Neural crest cell (in vitro differentiated cells): Measurements from ENCODE around the gene ZNF200. TPM values are rescaled to one million over a fixed set of nuclear protein-coding genes. Genes with fewer than 3 reads are reported as not detected.
"Not testable (repeated sequence)": the region's sequence is repeated elsewhere in the genome, so short reads cannot be mapped to it uniquely, and the experiment has no call there.

Experiments
- DNase-seq: peaks from one replicate; pipeline ENCODE4 v3.0.0; 2021; ENCODE audit warnings: low read depth, mixed read lengths, low spot score
- H3K27ac Mint-ChIP-seq: one replicate; pipeline ENCODE4 v1.8.0; 2021; ENCODE audit warnings: mild to moderate bottlenecking, mixed read lengths; ENCODE audit not compliant: unreplicated experiment
- H3K27me3 Mint-ChIP-seq: 2 replicates; pipeline ENCODE4 v1.8.0; 2021; ENCODE audit warnings: low read depth, mild to moderate bottlenecking, mixed read lengths
- H3K36me3 Mint-ChIP-seq: 2 replicates; pipeline ENCODE4 v1.8.0; 2021; ENCODE audit warnings: low read depth, mild to moderate bottlenecking, mixed read lengths
- H3K4me1 Mint-ChIP-seq: 2 replicates; pipeline ENCODE4 v1.8.0; 2021; ENCODE audit warnings: mixed read lengths
- H3K4me3 Mint-ChIP-seq: one replicate; pipeline ENCODE4 v1.8.0; 2021; ENCODE audit warnings: mild to moderate bottlenecking, mixed read lengths
- H3K9me3 Mint-ChIP-seq: 2 replicates; pipeline ENCODE4 v1.8.0; 2021; ENCODE audit warnings: mixed read lengths
- total RNA-seq: library from RNA; stranded (reverse); gene quantifications from 2 replicates; pipeline ENCODE4 v1.2.1, GENCODE V29; 2021
- TF ChIP-seq, protein P1 (sequence below): fragments of 200-600 bp; sonication (generic); conservative IDR thresholded peaks from 2 replicates; pipeline ENCODE4 v1.5.0; 2021; ENCODE audit warnings: antibody characterized with exemption, mild to moderate bottlenecking

The ZNF200 gene
- total RNA-seq, 1 donor from 2014 or later = 14.1 TPM

DNA sequence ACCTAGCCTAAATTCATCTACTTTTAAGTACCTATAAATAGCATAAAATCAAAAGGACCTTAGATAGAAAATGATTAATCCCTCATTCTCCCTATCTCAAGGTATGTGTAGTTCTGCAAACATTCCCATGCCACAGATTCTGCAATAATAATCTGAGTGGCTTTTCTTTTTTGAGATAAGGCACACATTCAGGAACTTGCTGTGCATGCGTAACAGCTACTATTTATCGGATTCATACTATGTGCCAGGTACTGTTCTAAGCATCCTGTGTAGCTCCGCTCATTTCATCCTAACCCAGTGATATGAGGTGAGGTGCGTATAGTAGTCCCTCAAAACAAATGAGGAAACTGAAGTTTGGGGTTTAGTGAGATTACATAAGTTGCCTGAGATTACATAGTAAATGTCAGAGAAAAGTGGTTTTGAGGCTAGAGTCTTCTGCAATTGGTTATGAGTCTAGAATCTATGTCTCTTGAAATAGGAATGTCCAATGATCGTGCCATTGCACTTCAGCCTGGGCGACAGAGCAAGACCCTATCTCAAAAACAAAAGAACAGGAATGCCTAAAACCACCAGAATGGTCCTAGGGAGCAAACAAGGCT, 46.4 kb upstream of the ZNF200 start:
- Mint-ChIP-seq H3K4me1 (peaks cover 27% of the 10 kb centered on the region), H3K9me3 (no peaks in the 10 kb centered on the region), H3K27ac (no peak overlapping the region), H3K27me3 (peaks cover 30% of the 10 kb centered on the region), H3K4me3 (peak overlapping the region; percentile 95), H3K36me3 (peaks cover 19% of the 10 kb centered on the region)
- TF ChIP-seq, protein P1, sequence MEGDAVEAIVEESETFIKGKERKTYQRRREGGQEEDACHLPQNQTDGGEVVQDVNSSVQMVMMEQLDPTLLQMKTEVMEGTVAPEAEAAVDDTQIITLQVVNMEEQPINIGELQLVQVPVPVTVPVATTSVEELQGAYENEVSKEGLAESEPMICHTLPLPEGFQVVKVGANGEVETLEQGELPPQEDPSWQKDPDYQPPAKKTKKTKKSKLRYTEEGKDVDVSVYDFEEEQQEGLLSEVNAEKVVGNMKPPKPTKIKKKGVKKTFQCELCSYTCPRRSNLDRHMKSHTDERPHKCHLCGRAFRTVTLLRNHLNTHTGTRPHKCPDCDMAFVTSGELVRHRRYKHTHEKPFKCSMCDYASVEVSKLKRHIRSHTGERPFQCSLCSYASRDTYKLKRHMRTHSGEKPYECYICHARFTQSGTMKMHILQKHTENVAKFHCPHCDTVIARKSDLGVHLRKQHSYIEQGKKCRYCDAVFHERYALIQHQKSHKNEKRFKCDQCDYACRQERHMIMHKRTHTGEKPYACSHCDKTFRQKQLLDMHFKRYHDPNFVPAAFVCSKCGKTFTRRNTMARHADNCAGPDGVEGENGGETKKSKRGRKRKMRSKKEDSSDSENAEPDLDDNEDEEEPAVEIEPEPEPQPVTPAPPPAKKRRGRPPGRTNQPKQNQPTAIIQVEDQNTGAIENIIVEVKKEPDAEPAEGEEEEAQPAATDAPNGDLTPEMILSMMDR = no peak
- no peak for DNase-seq

DNA sequence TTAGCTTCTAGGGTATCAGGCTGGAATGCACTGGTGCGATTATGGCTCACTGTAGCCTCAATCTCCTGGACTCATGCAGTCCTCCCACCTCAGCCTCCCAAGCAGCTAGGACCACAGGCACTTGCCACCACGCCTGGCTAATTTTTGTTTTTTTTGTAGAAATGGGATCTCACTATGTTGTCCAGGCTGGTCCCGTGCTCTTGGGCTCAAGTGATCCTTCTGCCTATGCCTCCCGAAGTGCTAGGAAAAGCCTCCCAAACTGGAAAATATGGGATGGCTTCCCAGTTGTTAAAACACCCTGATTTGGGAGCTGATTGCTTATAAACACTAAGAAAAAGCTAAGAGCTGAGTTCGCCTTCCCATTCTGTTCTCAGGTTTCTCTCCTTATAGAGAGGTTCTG, 41.7 kb upstream of the ZNF200 start:
- Mint-ChIP-seq H3K27me3 (peaks cover 44% of the 10 kb centered on the region), H3K36me3 (no peaks in the 10 kb centered on the region), H3K4me1 (peaks cover 12% of the 10 kb centered on the region), H3K27ac (no peak overlapping the region), H3K9me3 (peaks cover 5% of the 10 kb centered on the region), H3K4me3 (no peak overlapping the region)
- TF ChIP-seq, protein P1 = no peak
- DNase-seq = no peak

DNA sequence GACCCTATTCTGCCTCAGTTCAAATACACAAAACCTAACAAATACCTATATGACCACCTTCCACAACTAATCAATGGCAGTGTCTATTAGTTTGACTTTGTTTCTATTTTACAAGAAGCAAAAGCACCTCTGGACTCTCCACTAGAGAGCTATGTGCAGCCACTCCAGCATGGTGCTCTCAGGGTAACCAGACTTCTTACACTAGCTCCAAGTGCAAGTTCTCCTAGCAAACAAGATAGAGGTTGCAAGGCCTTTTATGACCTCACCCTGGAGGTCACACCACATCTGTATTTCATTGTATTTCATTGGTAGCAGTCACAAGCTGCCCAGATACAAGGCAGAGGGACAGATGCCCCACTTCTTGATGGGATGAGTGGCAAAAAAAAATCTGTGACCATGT, 40.0 kb upstream of the ZNF200 start:
- Mint-ChIP-seq H3K27me3 (peaks cover 41% of the 10 kb centered on the region), H3K36me3 (no peaks in the 10 kb centered on the region), H3K4me3 (no peak overlapping the region), H3K9me3 (peaks cover 5% of the 10 kb centered on the region), H3K4me1 (peaks cover 12% of the 10 kb centered on the region), H3K27ac (no peak overlapping the region)
- no peak for DNase-seq
- TF ChIP-seq, protein P1 = no peak

DNA sequence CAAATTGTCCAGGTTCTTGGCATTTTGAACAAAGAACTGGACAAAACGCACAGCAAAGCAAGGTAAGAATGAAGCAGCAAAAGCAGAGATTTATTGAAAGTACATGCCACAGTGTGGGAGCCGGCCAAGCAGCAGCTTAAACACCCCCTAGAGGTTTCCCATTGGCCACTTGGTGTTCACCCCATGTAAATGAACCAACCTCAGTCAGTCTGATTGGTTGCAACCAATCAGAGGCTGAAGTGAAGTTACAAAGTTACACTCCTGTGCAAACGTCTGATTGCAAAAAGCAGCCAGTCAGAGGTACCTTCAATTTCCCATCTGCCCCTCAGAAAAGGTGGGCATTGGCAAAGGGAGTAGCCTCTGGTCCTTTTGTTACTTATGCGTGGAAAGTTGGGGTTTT, 39.5 kb upstream of the ZNF200 start:
- DNase-seq = no peak
- H3K27ac Mint-ChIP-seq = no peak overlapping the region
- H3K36me3 Mint-ChIP-seq = no peaks in the 10 kb centered on the region
- H3K4me3 Mint-ChIP-seq = peak overlapping the region; percentile 15
- peaks cover 12% of the 10 kb centered on the region for H3K4me1 Mint-ChIP-seq
- H3K9me3 Mint-ChIP-seq = peaks cover 5% of the 10 kb centered on the region
- H3K27me3 Mint-ChIP-seq = peaks cover 40% of the 10 kb centered on the region
- TF ChIP-seq, protein P1 = no peak

DNA sequence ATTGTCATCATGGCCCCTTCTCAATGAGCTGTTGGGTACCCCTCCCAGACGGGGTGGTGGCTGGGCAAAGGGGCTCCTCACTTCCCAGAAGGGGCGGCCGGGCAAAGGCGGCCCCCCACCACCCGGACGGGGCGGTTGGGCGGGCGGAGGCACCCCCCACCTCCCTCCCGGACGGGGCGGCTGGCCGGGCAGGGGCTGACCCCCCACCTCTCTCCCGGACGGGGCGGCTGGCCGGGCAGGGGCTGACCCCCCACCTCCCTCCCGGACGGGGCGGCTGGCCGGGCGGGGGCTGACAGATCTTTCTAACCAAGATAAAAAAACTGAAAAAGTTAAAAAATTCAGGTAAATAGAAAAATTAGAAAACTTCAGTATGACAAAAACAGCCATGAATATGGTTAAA, 36.3 kb upstream of the ZNF200 start:
- H3K9me3 Mint-ChIP-seq, H3K4me3 Mint-ChIP-seq, DNase-seq, H3K36me3 Mint-ChIP-seq, H3K27ac Mint-ChIP-seq: not testable (repeated sequence)
- peaks cover 12% of the 10 kb centered on the region for H3K4me1 Mint-ChIP-seq
- H3K27me3 Mint-ChIP-seq = peaks cover 16% of the 10 kb centered on the region

DNA sequence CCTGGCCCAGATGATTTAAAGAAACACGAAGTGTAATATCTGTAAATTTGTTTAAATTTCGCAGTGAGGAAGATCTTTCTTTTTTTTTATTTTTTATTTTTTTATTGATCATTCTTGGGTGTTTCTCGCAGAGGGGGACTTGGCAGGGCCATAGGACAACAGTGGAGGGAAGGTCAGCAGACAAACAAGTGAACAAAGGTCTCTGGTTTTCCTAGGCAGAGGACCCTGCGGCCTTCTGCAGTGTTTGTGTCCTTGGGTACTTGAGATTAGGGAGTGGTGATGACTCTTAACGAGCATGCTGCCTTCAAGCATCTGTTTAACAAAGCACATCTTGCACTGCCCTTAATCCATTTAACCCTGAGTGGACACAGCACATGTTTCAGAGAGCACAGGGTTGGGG, 35.8 kb upstream of the ZNF200 start:
- DNase-seq, H3K27ac Mint-ChIP-seq, H3K9me3 Mint-ChIP-seq, H3K36me3 Mint-ChIP-seq, H3K4me3 Mint-ChIP-seq: not testable (repeated sequence)
- H3K4me1 Mint-ChIP-seq = peaks cover 12% of the 10 kb centered on the region
- H3K27me3 Mint-ChIP-seq = peaks cover 14% of the 10 kb centered on the region

DNA sequence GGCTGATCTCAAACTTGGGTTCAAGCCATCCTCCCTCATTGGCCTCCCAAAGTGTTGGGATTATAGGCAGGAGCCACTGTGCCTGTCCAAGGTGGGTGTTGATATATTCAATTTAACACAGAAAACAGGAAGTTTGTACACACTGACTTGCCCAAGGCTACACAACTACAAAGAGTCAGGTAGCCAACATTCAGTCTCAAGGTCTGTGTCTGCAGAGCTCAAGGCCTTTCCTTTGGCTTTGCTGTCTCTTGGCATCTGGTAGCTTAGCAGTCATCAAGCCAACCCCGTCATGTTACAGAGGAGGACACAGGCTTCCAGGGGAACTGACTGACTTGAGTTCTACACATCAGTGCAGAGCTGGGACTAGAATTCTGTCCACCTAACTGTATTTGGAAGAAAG, 33.3 kb upstream of the ZNF200 start:
- Mint-ChIP-seq H3K4me1 (peaks cover 12% of the 10 kb centered on the region), H3K27me3 (peaks cover 4% of the 10 kb centered on the region), H3K9me3 (peaks cover 2% of the 10 kb centered on the region), H3K27ac (no peak overlapping the region), H3K4me3 (peak overlapping the region; percentile 44), H3K36me3 (peaks cover 3% of the 10 kb centered on the region)
- TF ChIP-seq, protein P1 = no peak
- no peak for DNase-seq
